Eye (tissue), 1 donor: Measurements from ENCODE around the gene ARPP19.
"Not testable (repeated sequence)": the region's sequence is repeated elsewhere in the genome, so short reads cannot be mapped to it uniquely, and the experiment has no call there.

Experiments used
- DNase-seq: peaks from one replicate; pipeline ENCODE4 v3.0.0-alpha.2; 2015

The ARPP19 gene, protein sequence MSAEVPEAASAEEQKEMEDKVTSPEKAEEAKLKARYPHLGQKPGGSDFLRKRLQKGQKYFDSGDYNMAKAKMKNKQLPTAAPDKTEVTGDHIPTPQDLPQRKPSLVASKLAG

DNA sequence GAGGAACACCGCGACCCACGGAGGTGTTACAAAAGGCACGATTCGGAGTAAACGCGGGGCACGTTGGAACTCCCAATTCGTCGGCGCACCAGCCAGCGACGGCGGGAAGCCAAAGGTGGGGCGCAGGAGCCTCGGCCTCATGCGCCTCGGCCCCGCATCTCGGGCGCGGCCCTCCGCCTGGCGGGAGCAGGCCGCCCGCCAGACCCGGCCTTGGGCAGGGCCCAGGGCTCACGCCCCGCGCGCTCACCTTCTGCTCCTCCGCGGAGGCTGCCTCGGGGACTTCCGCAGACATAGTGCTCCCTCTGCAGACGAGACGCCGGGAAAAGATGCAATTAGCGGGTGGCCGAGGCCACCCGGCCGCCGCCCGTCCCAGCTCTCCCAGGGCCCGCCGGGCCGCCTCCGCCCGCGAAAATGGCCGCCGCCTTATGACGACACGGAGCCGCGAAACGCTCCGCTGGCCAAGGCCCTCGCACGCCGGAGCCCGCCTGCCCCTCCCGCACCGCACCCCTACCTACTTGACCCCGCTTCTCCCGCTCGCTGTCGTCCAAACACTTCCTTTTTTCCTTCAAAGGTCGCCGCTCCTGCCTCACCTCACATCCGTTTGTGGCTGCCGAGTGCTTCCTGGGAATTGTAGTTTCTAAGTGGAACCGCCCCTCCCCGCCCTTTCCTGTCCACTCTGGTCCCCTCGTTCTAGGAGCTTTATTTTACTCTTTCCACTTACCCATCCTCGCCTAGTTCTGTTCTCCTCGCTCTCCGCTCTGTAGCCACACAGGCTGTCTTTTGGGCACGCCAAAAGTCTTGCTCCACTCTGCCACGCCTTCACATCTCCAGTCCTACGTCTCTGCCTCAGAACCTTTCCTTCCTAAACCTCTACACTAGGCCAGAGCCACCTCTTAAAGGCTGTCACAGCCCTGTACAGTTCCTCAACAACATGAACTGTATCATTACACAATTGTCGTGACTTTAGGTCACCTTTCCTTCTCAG lies at the start of gene ARPP19:
TSS of gene ARPP19 (minus strand) at position 430 of the 985 bp plus-strand sequence. CDS start at position 292, 138 bp downstream.
- DNase-seq, result peak; percentile 94

DNA sequence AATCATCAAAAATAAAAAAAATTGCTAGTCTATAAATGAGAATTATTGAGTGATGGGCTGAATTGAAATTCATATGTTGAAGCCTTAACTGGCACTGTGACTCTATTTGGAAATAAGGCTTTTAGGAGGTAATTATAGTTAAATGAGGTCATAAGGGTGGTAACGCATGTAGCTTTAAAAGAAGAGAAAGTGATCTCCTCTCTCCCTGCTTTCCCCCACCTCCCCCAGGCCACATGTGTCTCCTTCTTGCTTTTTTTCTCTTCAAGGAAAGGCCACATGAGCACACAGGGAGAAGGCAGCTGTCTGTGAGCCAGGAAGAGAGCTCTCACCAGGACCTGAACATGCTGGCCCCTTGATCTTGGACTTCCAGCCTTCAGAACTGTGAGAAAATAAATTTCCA lies 48.2 kb upstream of the ARPP19 start:
- DNase-seq, result peak; percentile 7

DNA sequence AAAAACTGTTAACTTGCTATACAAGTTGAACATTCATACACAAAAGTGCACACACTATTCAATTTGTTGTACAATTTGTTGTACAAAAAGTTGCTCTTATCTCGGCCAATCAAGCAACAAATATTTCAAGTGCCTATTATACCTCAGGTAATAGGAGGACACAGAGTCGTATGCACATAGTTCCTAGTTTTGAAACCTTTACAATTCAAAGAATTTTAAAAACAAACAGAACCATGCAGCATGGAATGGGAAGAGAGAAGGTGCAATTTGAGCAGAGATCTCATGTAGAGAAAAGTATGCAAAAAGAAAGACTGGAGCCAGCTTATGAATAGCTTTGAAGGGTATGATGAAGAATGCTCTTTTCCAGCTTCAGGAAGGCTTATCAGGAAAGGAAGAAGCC lies 46.5 kb upstream of the ARPP19 start:
- DNase-seq, result no peak

DNA sequence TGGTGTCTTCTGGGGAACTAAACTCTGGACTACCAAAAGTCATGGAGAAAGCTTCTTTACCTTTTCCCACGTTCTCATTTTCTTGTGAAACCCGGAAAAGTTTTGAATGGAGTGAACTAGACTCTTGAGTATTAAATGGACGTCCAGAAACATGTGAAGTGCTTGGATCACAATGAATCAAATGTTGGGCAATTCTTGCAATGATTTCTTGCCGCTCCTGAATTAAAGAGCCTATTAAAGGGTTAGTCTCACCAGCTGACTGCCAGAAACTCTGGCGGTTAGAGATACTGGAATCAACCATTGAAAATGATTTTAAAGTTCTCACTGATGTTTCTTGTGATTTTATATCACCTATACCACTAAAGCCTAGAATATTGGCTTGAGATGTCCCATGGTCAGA lies 40.8 kb upstream of the ARPP19 start:
- DNase-seq, result no peak

DNA sequence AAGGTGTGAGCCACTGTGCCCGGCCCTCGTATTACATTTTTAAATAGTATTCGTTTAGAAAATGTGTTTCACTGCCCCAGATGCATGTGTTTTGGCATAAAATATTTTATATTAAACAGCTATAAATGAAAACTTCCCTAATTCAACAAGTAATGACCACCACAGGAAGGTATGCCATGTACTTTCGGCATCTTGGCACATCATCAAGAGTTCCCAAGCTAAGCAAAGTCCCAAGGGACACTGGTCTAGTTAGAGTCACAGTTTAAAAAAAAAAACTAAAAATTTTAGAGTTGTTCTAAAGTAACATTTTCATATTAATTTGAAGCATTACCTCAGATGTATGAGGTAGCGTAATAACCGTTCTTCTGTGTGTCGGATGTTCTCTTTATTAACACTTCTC lies 15.6 kb upstream of the ARPP19 start:
- no peak for DNase-seq

- no peak for DNase-seq
These were observed 11.0 kb upstream of the ARPP19 start for GRCh38 chr15:52579852-52580251.

- no peak for DNase-seq
These were observed 7.9 kb upstream of the ARPP19 start for GRCh38 chr15:52576692-52577091.

GRCh38 chr15:52575573-52575972 lies 6.7 kb upstream of the ARPP19 start:
- not testable (repeated sequence) for DNase-seq

DNA sequence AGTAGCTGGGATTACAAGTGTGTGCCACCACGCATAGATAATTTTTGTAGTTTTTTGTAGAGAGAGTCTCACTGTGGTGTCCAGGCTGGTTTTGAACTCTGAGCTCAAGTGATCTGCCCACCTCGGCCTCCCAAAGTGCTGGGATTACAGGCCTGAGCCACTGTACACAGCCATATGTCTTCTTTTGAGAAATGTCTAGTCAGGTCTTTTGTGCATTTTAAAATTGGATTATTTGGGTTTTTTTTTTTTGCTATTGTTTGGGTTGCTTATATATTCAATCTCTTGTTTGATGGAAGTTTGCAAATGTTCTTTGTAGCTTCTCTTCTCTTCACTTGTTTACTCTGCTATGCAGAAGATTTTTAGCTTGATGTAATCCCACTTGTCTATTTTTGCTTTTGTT lies 6.2 kb upstream of the ARPP19 start:
- DNase-seq, result no peak

- not testable (repeated sequence) for DNase-seq
These were observed 5.8 kb upstream of the ARPP19 start for GRCh38 chr15:52574623-52575022.

DNA sequence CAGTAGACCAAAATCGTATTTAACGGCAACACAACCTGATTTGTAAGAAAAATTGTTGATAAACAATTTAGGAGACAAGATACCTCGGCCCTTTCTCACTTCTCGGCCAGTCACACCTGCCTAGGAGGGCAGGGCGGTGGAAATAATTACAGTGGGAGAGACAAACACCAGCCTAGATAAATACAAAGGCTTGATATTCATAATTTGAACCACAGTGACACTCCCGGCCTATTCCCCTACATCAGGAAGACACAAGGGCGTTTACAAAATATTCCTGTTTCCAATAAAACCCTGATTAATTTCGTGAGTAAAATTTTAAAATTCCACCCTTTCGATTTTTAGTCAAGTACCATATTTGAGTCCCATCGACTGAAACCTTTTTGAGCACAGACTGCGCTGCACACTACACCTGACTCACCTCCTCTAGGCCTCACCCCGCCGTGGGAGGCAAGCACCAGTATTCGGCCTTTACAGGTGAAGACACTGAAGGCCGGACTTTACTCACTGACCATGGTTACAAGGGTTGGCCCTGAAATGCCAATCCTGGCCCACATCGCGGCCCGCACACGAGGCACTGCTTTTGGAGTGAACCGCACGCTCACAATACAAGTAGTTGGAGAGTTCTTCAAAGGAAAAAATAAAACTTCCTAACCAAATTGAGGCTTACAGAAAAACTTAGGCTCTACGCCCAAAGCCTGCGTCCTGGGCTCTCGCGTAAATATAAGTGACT lies 794 bp downstream of the ARPP19 start:
- DNase-seq, result peak; percentile 83

- DNase-seq, result no peak
These were observed 1.9 kb downstream of the ARPP19 start for GRCh38 chr15:52566889-52567288.

GRCh38 chr15:52565417-52566358 lies 3.1 kb downstream of the ARPP19 start:
- DNase-seq, result not testable (repeated sequence)

GRCh38 chr15:52563501-52564060 lies 5.2 kb downstream of the ARPP19 start:
- DNase-seq, result no peak

- no peak for DNase-seq
These were observed 9.3 kb downstream of the ARPP19 start for GRCh38 chr15:52559575-52559974.

DNA sequence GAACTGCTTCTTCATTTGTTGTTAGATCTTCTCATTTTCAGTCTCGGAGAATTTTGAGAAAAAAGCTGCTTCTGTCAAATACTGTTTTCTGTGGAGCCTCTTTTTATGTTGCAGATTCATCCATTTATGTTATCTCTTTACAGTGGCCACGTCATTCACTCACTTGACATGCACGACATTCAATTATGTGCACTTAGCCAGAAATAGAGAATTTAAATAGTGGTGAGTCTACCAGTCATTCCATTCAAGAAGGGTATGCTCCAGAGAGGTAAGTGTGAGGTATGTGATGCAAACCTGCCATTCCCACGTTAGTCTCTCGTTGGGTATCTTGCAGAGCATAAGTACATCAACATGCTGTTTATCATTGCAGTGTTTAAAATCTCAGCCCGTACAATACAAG lies 9.8 kb downstream of the ARPP19 start:
- no peak for DNase-seq

GRCh38 chr15:52558196-52558595 lies 10.6 kb downstream of the ARPP19 start:
- no peak for DNase-seq

DNA sequence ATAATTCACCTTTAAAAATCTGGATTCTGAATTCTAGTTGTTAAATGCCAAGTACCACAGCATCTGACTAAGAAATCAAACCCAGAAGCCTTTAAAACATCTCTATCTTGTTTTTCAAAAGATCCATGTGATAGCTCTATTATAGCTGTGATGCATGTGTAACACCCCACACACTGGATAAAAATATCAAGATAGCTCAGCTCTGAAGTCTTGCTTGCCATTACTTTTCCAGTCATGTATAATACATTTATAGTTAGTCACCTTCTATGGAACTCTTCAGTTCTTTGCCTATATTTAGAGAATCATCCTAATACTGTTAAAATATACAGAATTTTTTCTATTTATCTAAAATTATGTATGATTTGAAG lies 11.6 kb downstream of the ARPP19 start:
- DNase-seq, result no peak

GRCh38 chr15:52556524-52557273 lies 12.1 kb downstream of the ARPP19 start:
- no peak for DNase-seq

DNA sequence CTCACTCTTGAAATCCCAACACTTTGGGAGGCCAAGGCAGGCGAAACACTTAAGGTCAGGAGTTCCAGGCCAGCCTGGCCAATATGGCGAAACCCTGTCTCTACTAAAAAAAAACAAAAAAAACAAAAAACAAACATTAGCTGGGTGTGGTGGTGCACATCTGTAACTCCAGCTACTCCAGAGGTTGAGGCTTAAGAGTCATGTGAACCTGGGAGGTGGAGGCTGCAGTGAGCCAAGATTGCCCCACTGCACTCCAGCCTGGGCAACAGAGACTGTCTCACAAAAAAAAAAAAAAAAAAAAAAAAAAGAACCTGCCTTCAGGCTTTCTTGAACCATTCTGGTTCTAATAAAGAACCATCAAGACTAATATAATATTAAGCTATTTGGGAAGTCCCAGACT lies 16.5 kb downstream of the ARPP19 start:
- no peak for DNase-seq

DNA sequence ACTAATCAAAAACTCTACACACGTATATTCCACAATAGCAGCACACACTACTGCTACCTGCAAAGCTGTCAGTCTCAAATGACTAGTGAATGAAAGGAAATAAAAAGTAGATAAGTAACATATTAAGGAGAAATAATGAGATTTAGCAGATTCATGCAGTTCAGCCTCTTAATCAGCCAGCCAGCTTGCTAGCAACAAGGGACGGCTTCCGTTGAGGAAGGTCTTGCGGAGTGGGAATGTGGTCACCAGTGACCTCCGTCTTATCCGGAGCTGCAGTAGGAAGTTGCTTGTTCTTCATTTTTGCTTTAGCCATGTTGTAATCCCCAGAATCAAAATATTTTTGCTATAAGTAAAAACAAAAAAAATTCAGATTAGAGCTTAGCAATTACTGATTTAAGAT lies 17.1 kb downstream of the ARPP19 start:
- DNase-seq, result no peak
